Skeletal muscle tissue (tissue), 4 donors: Measurements from ENCODE around the gene NKIRAS2. TPM values are rescaled to one million over a fixed set of nuclear protein-coding genes. Genes with fewer than 3 reads are reported as not detected.
"Not testable (repeated sequence)": the region's sequence is repeated elsewhere in the genome, so short reads cannot be mapped to it uniquely, and the experiment has no call there.

ENCODE experiments used
- H3K27ac ChIP-seq: one replicate; pipeline ENCODE4 v1.7.0; 2013; ENCODE audit warnings: mild to moderate bottlenecking, low read depth, low read length, inconsistent platforms
- H3K27me3 ChIP-seq, 3 donors: one replicate each; pipeline ENCODE4 v1.7.0; 2013; ENCODE audit warnings: low read length in 3 of 3; ENCODE audit not compliant: control insufficient read depth in 3 of 3, insufficient read depth in 3 of 3
- H3K36me3 ChIP-seq, 3 donors: one replicate each; pipeline ENCODE4 v1.7.0; 2013; ENCODE audit warnings: low read length in 3 of 3; ENCODE audit not compliant: control insufficient read depth in 3 of 3, insufficient read depth in 3 of 3
- H3K4me1 ChIP-seq, 3 donors: one replicate each; pipeline ENCODE4 v1.7.0; 2013; ENCODE audit warnings: low read length in 3 of 3, mild to moderate bottlenecking in 3 of 3; ENCODE audit not compliant: control insufficient read depth in 3 of 3, insufficient read depth in 3 of 3
- H3K4me3 ChIP-seq, 3 donors: one replicate each; pipeline ENCODE4 v1.7.0; 2013; ENCODE audit warnings: low read length in 3 of 3
- H3K9ac ChIP-seq, 3 donors: one replicate each; pipeline ENCODE4 v1.7.0; 2013; ENCODE audit warnings: low read length in 3 of 3, mild to moderate bottlenecking in 3 of 3, moderate library complexity in 2 of 3, low read depth in 1 of 3
- H3K9me3 ChIP-seq, 3 donors: one replicate each; pipeline ENCODE4 v1.7.0; 2013; ENCODE audit warnings: low read length in 3 of 3; ENCODE audit not compliant: control insufficient read depth in 3 of 3
- total RNA-seq: library from RNA; depleted of rRNA; stranded (reverse); fragments of >200 nt; gene quantifications from one replicate; pipeline ENCODE4 v1.2.3, GENCODE V29; 2014
- donor health status: Osteomylitis.

The NKIRAS2 gene
- total RNA-seq, 1 donor from 2014 or later: 22.4 TPM

- Histone ChIP-seq H3K36me3 (peaks cover 62 to 76% (median 70%) of the 10 kb centered on the region in 3 donors), H3K4me3 (no peak overlapping the region), H3K27me3 (no peaks in the 10 kb centered on the region), H3K9ac (peak overlapping the region in 1 of 3 donors; percentile 27), H3K27ac (peak overlapping the region; percentile 32), H3K9me3 (no peaks in the 10 kb centered on the region), H3K4me1 (peaks cover 3 to 11% (median 5%) of the 10 kb centered on the region in 3 donors)
Observed at GRCh38 chr17:41992576-41992975, 27.3 kb upstream of the NKIRAS2 start.

GRCh38 chr17:41996855-41997164 is 23.1 kb upstream of the NKIRAS2 start:
- no peaks in the 10 kb centered on the region for H3K27me3 ChIP-seq
- peaks cover 43 to 68% (median 61%) of the 10 kb centered on the region in 3 donors for H3K36me3 ChIP-seq

GRCh38 chr17:41998497-41998896 is 21.4 kb upstream of the NKIRAS2 start:
- H3K9ac ChIP-seq: no peak overlapping the region
- peaks cover 37 to 67% (median 61%) of the 10 kb centered on the region in 3 donors for H3K36me3 ChIP-seq
- no peak overlapping the region for H3K27ac ChIP-seq
- peaks cover 5 to 19% (median 17%) of the 10 kb centered on the region in 3 donors for H3K4me1 ChIP-seq
- H3K9me3 ChIP-seq: no peaks in the 10 kb centered on the region
- H3K4me3 ChIP-seq: no peak overlapping the region
- H3K27me3 ChIP-seq: no peaks in the 10 kb centered on the region

More at GRCh38 chr17:41996855-41997164, 23.1 kb upstream of the NKIRAS2 start:
- Histone ChIP-seq H3K9me3 (no peaks in the 10 kb centered on the region), H3K4me3 (no peak overlapping the region), H3K9ac (no peak overlapping the region), H3K27ac (no peak overlapping the region), H3K4me1 (peaks cover 3 to 22% (median 13%) of the 10 kb centered on the region in 3 donors)

- H3K27ac ChIP-seq: peak overlapping the region; percentile 45
- H3K9me3 ChIP-seq: no peaks in the 10 kb centered on the region
- H3K27me3 ChIP-seq: no peaks in the 10 kb centered on the region
- H3K4me3 ChIP-seq: no peak overlapping the region
- no peak overlapping the region for H3K9ac ChIP-seq
- H3K36me3 ChIP-seq: peaks cover 26 to 56% (median 48%) of the 10 kb centered on the region in 3 donors
- H3K4me1 ChIP-seq: peaks cover 5 to 24% (median 17%) of the 10 kb centered on the region in 3 donors
Observed at GRCh38 chr17:42000413-42001133, 19.3 kb upstream of the NKIRAS2 start.

GRCh38 chr17:42001729-42002128 is 18.2 kb upstream of the NKIRAS2 start:
- Histone ChIP-seq H3K9me3 (no peaks in the 10 kb centered on the region), H3K27ac (no peak overlapping the region), H3K27me3 (no peaks in the 10 kb centered on the region), H3K4me1 (peaks cover 5 to 24% (median 17%) of the 10 kb centered on the region in 3 donors), H3K9ac (no peak overlapping the region), H3K4me3 (no peak overlapping the region), H3K36me3 (peaks cover 16 to 45% (median 37%) of the 10 kb centered on the region in 3 donors)

GRCh38 chr17:42002175-42002791 is 17.6 kb upstream of the NKIRAS2 start:
- H3K27ac ChIP-seq: no peak overlapping the region
- H3K9ac ChIP-seq: no peak overlapping the region
- H3K27me3 ChIP-seq: no peaks in the 10 kb centered on the region
- no peaks in the 10 kb centered on the region for H3K9me3 ChIP-seq
- peaks cover 11 to 39% (median 32%) of the 10 kb centered on the region in 3 donors for H3K36me3 ChIP-seq
- H3K4me3 ChIP-seq: no peak overlapping the region
- H3K4me1 ChIP-seq: peaks cover 5 to 24% (median 20%) of the 10 kb centered on the region in 3 donors

GRCh38 chr17:42002792-42003301 is 17.0 kb upstream of the NKIRAS2 start:
- peaks cover 8 to 24% (median 23%) of the 10 kb centered on the region in 3 donors for H3K4me1 ChIP-seq

GRCh38 chr17:42005166-42005565 is 14.7 kb upstream of the NKIRAS2 start:
- no peak overlapping the region for H3K9ac ChIP-seq
- no peaks in the 10 kb centered on the region for H3K9me3 ChIP-seq
- no peak overlapping the region for H3K4me3 ChIP-seq
- no peak overlapping the region for H3K27ac ChIP-seq
- H3K4me1 ChIP-seq: peaks cover 8 to 36% (median 33%) of the 10 kb centered on the region in 3 donors
- H3K36me3 ChIP-seq: peaks cover 0 to 17% (median 12%) of the 10 kb centered on the region in 3 donors
- H3K27me3 ChIP-seq: no peaks in the 10 kb centered on the region

More at GRCh38 chr17:42002792-42003301, 17.0 kb upstream of the NKIRAS2 start:
- no peak overlapping the region for H3K27ac ChIP-seq
- no peak overlapping the region for H3K9ac ChIP-seq
- H3K4me3 ChIP-seq: no peak overlapping the region
- H3K36me3 ChIP-seq: peaks cover 7 to 33% (median 26%) of the 10 kb centered on the region in 3 donors
- no peaks in the 10 kb centered on the region for H3K9me3 ChIP-seq
- no peaks in the 10 kb centered on the region for H3K27me3 ChIP-seq

GRCh38 chr17:42009170-42009569 is 10.7 kb upstream of the NKIRAS2 start:
- Histone ChIP-seq H3K9ac (no peak overlapping the region), H3K27me3 (no peaks in the 10 kb centered on the region), H3K9me3 (no peaks in the 10 kb centered on the region), H3K27ac (no peak overlapping the region), H3K36me3 (no peaks in the 10 kb centered on the region), H3K4me1 (peaks cover 13 to 43% (median 33%) of the 10 kb centered on the region in 3 donors), H3K4me3 (no peak overlapping the region)

- H3K27me3 ChIP-seq, H3K4me3 ChIP-seq, H3K36me3 ChIP-seq, H3K9ac ChIP-seq, H3K9me3 ChIP-seq, H3K27ac ChIP-seq: not testable (repeated sequence)
- peaks cover 15 to 53% (median 36%) of the 10 kb centered on the region in 3 donors for H3K4me1 ChIP-seq
Observed at GRCh38 chr17:42010266-42010680, 9.6 kb upstream of the NKIRAS2 start.
